Mesendoderm (in vitro differentiated cells): ENCODE data around the gene LRRC72.
A peak's percentile ranks its signal among the peaks of the same experiment; 100 is the strongest.

Source experiments
- DNase-seq: peaks from one replicate; pipeline ENCODE4 v3.0.0; 2013
- H2AK5ac ChIP-seq: 2 replicates; pipeline ENCODE4 v1.6.1; 2013; ENCODE audit warnings: low read length, inconsistent platforms
- H2BK120ac ChIP-seq: 2 replicates; pipeline ENCODE4 v1.6.1; 2013; ENCODE audit warnings: low read depth, mild to moderate bottlenecking, low read length, moderate library complexity, mixed read lengths
- H2BK15ac ChIP-seq: replicated peaks from 2 replicates; pipeline ENCODE4 v1.6.1; 2013; ENCODE audit warnings: low read depth, mild to moderate bottlenecking, moderate library complexity
- H2BK5ac ChIP-seq: 2 replicates; pipeline ENCODE4 v1.6.1; 2013; ENCODE audit warnings: low read length, inconsistent platforms
- H3K18ac ChIP-seq: 2 replicates; pipeline ENCODE4 v1.6.1; 2013; ENCODE audit warnings: mild to moderate bottlenecking, low read length, mixed read lengths
- H3K23ac ChIP-seq: one replicate; pipeline ENCODE4 v1.6.1; 2013; ENCODE audit warnings: low read length
- H3K27ac ChIP-seq: 2 replicates; pipeline ENCODE4 v1.5.1; 2013; ENCODE audit warnings: low read depth, mild to moderate bottlenecking, inconsistent platforms, low read length, moderate library complexity
- H3K27me3 ChIP-seq: 2 replicates; pipeline ENCODE4 v1.6.1; 2013; ENCODE audit warnings: low read length, control low read depth, mild to moderate bottlenecking, inconsistent platforms; ENCODE audit not compliant: insufficient read depth, poor library complexity
- H3K36me3 ChIP-seq: 2 replicates; pipeline ENCODE4 v1.6.1; 2013; ENCODE audit warnings: low read length, inconsistent platforms; ENCODE audit not compliant: control insufficient read depth, insufficient read depth
- H3K4ac ChIP-seq: one replicate; pipeline ENCODE4 v1.6.1; 2013; ENCODE audit warnings: low read depth, mild to moderate bottlenecking, low read length, moderate library complexity
- H3K4me1 ChIP-seq: 2 replicates; pipeline ENCODE4 v1.6.1; 2013; ENCODE audit warnings: low read depth, low read length, inconsistent platforms; ENCODE audit not compliant: control insufficient read depth
- H3K4me2 ChIP-seq: 2 replicates; pipeline ENCODE4 v1.6.1; 2013; ENCODE audit warnings: low read length
- H3K4me3 ChIP-seq: 2 replicates; pipeline ENCODE4 v1.5.1; 2013; ENCODE audit warnings: mild to moderate bottlenecking, low read length
- H3K56ac ChIP-seq: one replicate; pipeline ENCODE4 v1.6.1; 2013; ENCODE audit warnings: low read length
- H3K79me1 ChIP-seq: 2 replicates; pipeline ENCODE4 v1.6.1; 2013; ENCODE audit warnings: low read length, inconsistent platforms
- H3K79me2 ChIP-seq: 2 replicates; pipeline ENCODE4 v1.6.1; 2013; ENCODE audit warnings: mild to moderate bottlenecking, low read length; ENCODE audit not compliant: control insufficient read depth, insufficient read depth
- H3K9ac ChIP-seq: 2 replicates; pipeline ENCODE4 v1.6.1; 2013; ENCODE audit warnings: low read length, inconsistent platforms
- H4K5ac ChIP-seq: one replicate; pipeline ENCODE4 v1.6.1; 2013; ENCODE audit warnings: low read length
- H4K8ac ChIP-seq: one replicate; pipeline ENCODE4 v1.6.1; 2013; ENCODE audit warnings: low read depth, mild to moderate bottlenecking, control low read depth, low read length, moderate library complexity
- WGBS: extraction: QIAGEN DNeasy Blood & Tissue Kit; methylation state at CpG from one replicate; pipeline ENCODE4 v1.1.7; 2013; ENCODE audit warnings: low lambda C conversion rate, missing lambda C conversion rate; ENCODE audit not compliant: insufficient coverage; ENCODE audit errors: extremely low coverage; 5-methylcytosine and 5-hydroxymethylcytosine counted together

The LRRC72 gene

DNA sequence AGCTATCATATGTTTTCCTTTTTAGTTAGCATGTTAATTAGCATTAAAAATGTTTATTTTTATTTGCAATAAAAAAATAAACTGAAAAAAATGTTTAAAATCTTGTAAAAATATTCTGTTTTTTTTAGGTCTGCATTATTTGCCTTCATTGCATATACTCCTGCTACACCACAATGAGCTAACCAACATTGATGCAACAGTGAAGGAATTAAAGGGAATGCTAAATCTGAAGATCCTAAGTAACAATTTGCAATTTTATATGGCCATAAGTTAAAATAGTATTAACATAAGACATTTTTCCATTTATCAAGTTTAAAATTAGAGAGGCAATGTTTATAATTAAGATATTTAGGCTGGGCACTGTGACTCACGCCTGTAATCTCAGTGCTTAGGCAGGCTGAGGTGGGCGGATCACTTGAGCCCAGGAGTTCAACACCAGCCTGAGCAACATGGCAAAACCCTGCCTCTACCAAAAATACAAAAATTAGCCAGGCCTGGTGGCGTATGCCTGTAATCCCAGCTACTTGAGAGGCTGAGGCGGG is 32.2 kb downstream of the LRRC72 start:
- WGBS, result no CpG with 5 or more reads among the region's 4 CpGs
- H3K27me3 ChIP-seq, result no peaks in the 10 kb centered on the region

DNA sequence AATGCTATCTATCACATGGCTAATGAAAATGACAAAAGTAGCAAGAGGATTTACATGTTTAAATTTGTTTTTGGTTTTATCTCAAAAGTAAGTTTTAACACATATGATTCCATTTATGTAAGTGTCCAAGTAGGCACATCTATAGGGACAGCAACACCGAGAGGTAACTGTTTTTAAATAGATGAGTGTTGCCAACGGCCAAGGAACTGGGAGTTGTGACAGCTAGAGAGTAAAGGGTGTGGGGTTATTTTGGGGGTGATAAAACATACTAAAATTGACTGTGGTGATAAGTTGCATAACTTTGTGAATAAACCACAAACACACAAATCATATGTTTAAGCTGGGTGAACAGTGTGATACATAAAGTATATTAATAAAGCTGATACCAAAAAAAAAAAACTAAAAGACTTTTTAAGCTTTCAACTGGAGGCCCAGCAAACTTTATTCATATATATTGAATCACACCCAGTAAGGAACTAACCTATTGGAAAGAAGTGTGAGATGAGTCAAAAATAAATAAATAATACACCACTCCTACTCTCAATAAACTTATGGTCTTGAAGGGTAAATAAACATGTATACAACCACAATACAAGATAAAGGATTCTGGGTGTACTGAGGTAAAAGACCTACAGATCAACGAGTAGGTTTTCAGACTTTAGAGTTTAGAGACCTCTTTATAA is 33.0 kb downstream of the LRRC72 start:
- no peak overlapping the region for H4K8ac ChIP-seq
- no peak overlapping the region for H3K9ac ChIP-seq
- no peaks in the 10 kb centered on the region for H3K79me1 ChIP-seq
- no peak for DNase-seq
- H4K5ac ChIP-seq, result no peak overlapping the region
- H3K56ac ChIP-seq, result no peak overlapping the region
- no CpG with 5 or more reads among the region's 3 CpGs for WGBS
- H3K27ac ChIP-seq, result no peak overlapping the region
- H3K4ac ChIP-seq, result no peak overlapping the region
- no peak overlapping the region for H2BK120ac ChIP-seq
- no peaks in the 10 kb centered on the region for H3K4me1 ChIP-seq
- no peak overlapping the region for H3K18ac ChIP-seq
- no peak overlapping the region for H2BK15ac ChIP-seq
- H3K4me2 ChIP-seq, result no peak overlapping the region
- H3K27me3 ChIP-seq, result no peaks in the 10 kb centered on the region
- H3K36me3 ChIP-seq, result no peaks in the 10 kb centered on the region
- no peak overlapping the region for H2BK5ac ChIP-seq
- no peak overlapping the region for H2AK5ac ChIP-seq
- no peak overlapping the region for H3K23ac ChIP-seq
- no peak overlapping the region for H3K4me3 ChIP-seq
- no peaks in the 10 kb centered on the region for H3K79me2 ChIP-seq

More for the DNA sequence above, 32.2 kb downstream of the LRRC72 start:
- no peak overlapping the region for H3K4me2 ChIP-seq
- no peaks in the 10 kb centered on the region for H3K79me2 ChIP-seq
- H2BK5ac ChIP-seq, result no peak overlapping the region
- no peak overlapping the region for H4K8ac ChIP-seq
- H2BK15ac ChIP-seq, result no peak overlapping the region
- no peaks in the 10 kb centered on the region for H3K79me1 ChIP-seq
- no peak overlapping the region for H3K4me3 ChIP-seq
- H3K18ac ChIP-seq, result no peak overlapping the region
- no peak overlapping the region for H2BK120ac ChIP-seq
- no peak overlapping the region for H2AK5ac ChIP-seq
- no peak overlapping the region for H4K5ac ChIP-seq
- H3K23ac ChIP-seq, result no peak overlapping the region
- no peak for DNase-seq
- H3K27ac ChIP-seq, result no peak overlapping the region
- no peak overlapping the region for H3K56ac ChIP-seq
- H3K9ac ChIP-seq, result no peak overlapping the region
- no peaks in the 10 kb centered on the region for H3K4me1 ChIP-seq
- H3K36me3 ChIP-seq, result no peaks in the 10 kb centered on the region
- no peak overlapping the region for H3K4ac ChIP-seq

DNA sequence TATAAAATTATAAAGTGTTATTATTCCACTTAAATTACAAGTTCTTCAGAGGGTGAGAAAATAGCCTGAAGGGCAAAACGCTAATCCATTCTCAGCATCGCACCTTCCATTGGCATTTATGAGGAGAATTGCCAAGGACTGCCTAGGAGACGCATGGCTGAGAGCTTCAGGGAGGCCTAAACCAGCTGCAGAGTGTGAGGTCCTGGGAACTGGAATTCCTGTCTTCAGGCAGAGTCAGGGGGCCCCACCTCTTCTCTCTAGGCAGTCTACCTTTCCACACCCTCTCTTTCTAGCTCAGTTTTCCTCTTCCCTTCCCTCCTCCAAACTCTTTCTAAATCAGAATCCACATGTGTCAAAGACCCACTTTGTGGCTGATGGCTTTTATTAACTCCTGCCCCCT is 35.3 kb downstream of the LRRC72 start:
- H4K5ac ChIP-seq, result no peak overlapping the region
- H2BK15ac ChIP-seq, result no peak overlapping the region
- no peak overlapping the region for H2AK5ac ChIP-seq
- no peak overlapping the region for H3K23ac ChIP-seq
- peak; percentile 74 for DNase-seq
- no peak overlapping the region for H3K4me3 ChIP-seq
- no peaks in the 10 kb centered on the region for H3K4me1 ChIP-seq
- H2BK120ac ChIP-seq, result no peak overlapping the region
- H3K79me1 ChIP-seq, result no peaks in the 10 kb centered on the region
- no peak overlapping the region for H3K27ac ChIP-seq
- H3K79me2 ChIP-seq, result no peaks in the 10 kb centered on the region
- no CpG with 5 or more reads among the region's 3 CpGs for whole genome bisulfite sequencing
- no peak overlapping the region for H3K4ac ChIP-seq
- H2BK5ac ChIP-seq, result no peak overlapping the region
- no peak overlapping the region for H3K18ac ChIP-seq
- H3K27me3 ChIP-seq, result no peaks in the 10 kb centered on the region
- H3K56ac ChIP-seq, result no peak overlapping the region
- no peak overlapping the region for H3K9ac ChIP-seq
- no peak overlapping the region for H4K8ac ChIP-seq
- no peak overlapping the region for H3K4me2 ChIP-seq
- no peaks in the 10 kb centered on the region for H3K36me3 ChIP-seq

DNA sequence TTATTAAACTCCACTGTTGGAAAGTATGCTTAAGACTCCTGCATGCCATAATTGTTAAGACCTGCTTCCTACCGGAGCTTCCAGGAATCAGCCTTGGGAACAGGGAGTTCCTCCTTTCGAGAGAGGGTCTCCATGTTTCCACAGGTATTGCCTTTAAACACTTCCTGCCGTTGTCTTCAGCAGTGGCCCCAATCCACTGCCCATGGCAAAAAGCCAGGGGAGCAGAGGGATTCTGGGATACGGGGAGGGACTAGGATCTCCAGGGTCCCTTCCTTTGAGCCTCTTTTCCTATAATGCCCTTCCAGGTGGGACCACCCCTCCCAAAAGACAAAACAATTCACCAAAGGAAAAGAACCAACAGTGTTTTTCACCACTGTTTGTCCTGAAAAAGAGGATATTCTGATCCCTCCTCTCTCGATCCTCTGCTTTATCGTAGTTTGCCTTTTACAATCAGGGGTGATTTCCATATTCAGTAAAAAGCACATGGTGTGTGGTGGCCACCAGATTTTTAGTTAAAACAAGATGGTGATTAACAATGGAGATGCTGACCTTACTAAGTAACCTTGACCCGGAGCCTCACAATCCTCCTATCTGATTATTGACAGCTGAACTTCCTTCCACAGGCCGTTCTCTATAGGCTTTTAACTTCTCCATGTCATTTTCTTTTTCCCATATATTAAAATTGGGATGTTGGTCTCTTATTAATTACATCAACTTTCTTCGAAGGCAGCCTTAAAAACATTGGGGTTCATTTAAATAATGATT is 36.0 kb downstream of the LRRC72 start:
- peak overlapping the region; percentile 37 for H2AK5ac ChIP-seq
- no peaks in the 10 kb centered on the region for H3K79me1 ChIP-seq
- no peak overlapping the region for H3K27ac ChIP-seq
- no peaks in the 10 kb centered on the region for H3K27me3 ChIP-seq
- H3K36me3 ChIP-seq, result no peaks in the 10 kb centered on the region
- no peak overlapping the region for H4K5ac ChIP-seq
- peak overlapping the region; percentile 37 for H3K56ac ChIP-seq
- peak overlapping the region; percentile 27 for H2BK5ac ChIP-seq
- no peak overlapping the region for H2BK15ac ChIP-seq
- H3K23ac ChIP-seq, result no peak overlapping the region
- H3K9ac ChIP-seq, result no peak overlapping the region
- H3K79me2 ChIP-seq, result no peaks in the 10 kb centered on the region
- H3K18ac ChIP-seq, result peak overlapping the region; percentile 11
- DNase-seq, result no peak
- no peak overlapping the region for H4K8ac ChIP-seq
- no peaks in the 10 kb centered on the region for H3K4me1 ChIP-seq
- no peak overlapping the region for H3K4me3 ChIP-seq
- H3K4me2 ChIP-seq, result no peak overlapping the region
- H2BK120ac ChIP-seq, result peak overlapping the region; percentile 35
- no CpG with 5 or more reads among the region's 9 CpGs for WGBS
- no peak overlapping the region for H3K4ac ChIP-seq

DNA sequence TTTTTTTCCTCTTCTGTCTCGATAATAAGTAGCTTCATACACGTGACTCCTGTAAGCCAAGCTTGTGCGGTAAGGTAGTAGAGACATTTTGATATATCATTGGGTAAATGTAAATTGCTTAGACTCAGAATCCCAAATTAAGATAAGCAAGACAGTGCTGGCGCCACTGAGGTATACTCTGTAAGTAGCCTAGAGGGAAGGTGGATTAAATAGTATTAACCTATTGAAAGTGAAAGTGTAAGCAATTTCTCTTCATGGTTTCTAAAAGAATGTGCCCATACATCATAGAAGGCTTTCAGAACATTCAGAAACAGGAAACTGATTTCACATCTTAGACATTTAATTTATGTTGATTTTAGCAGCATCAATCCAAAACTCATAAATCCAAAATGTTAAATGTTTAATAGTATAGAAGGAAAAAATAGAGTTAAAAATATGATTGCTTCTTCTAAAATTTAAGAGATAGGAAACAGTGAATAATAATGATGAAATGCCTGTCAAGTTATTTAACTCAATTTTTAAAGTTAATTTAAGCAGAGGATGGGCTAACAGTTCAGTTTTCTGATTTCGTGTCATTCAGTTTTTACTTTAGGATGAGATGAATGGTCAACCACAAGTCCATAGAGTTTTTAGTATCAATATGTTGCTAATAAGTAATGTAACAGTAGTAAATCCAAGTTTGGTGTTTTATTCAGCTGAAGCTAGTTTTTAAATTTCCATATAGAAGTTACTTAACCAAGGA is 36.8 kb downstream of the LRRC72 start:
- no peak overlapping the region for H3K4me3 ChIP-seq

More for the DNA sequence above, 36.8 kb downstream of the LRRC72 start:
- Histone ChIP-seq H3K18ac (no peak overlapping the region), H4K5ac (no peak overlapping the region), H3K4me2 (no peak overlapping the region), H3K4me1 (no peaks in the 10 kb centered on the region), H2BK15ac (no peak overlapping the region), H2BK120ac (no peak overlapping the region), H3K56ac (no peak overlapping the region), H4K8ac (no peak overlapping the region), H3K27ac (no peak overlapping the region), H3K9ac (no peak overlapping the region), H3K4ac (no peak overlapping the region), H2BK5ac (no peak overlapping the region), H3K27me3 (no peaks in the 10 kb centered on the region), H3K79me1 (no peaks in the 10 kb centered on the region), H3K36me3 (no peaks in the 10 kb centered on the region), H3K23ac (no peak overlapping the region), H2AK5ac (no peak overlapping the region), H3K79me2 (no peaks in the 10 kb centered on the region)
- WGBS, result no CpG with 5 or more reads among the region's 5 CpGs
- DNase-seq, result no peak
